H1 (cell line): ENCODE results near the gene JAKMIP2. TPM values are rescaled to one million over a fixed set of nuclear protein-coding genes. Genes with fewer than 3 reads are reported as not detected.

ENCODE experiments used
- CTCF ChIA-PET: fragments of 300-600 bp; sonication (Branson Sonifier 250); formaldehyde crosslinking; loops from one replicate; lab custom pipeline; 2021; ENCODE audit not compliant: partially characterized antibody; lab: Charles Lee
- POLR2A ChIA-PET: fragments of 300-600 bp; sonication (Branson Sonifier 250); formaldehyde crosslinking; loops from one replicate; lab custom pipeline; 2021; ENCODE audit warnings: inconsistent platforms; ENCODE audit not compliant: partially characterized antibody; lab: Charles Lee
- DNase-seq, 2 experiments: peaks; one replicate each; pipeline versions ENCODE4 v3.0.0 to v3.0.0-alpha.2; 2010 to 2022; ENCODE audit warnings: low spot score in 2 of 2, low read depth in 1 of 2, mixed read lengths in 1 of 2
- FAIRE-seq: peaks from 2 replicates; lab custom pipeline; 2011; peaks lifted over from hg19 to GRCh38; lab: Jason Lieb, UNC
- H2AFZ ChIP-seq: 2 replicates; pipeline ENCODE4 v1.8.1; 2012; ENCODE audit warnings: low read length, inconsistent platforms
- H2AK5ac ChIP-seq: 2 replicates; pipeline ENCODE4 v1.6.1; 2013; ENCODE audit warnings: low read depth, low read length
- H2BK120ac ChIP-seq: replicated peaks from 2 replicates; pipeline ENCODE3; 2013; ENCODE audit warnings: low read depth, low read length, inconsistent platforms
- H2BK12ac ChIP-seq: 2 replicates; pipeline ENCODE4 v1.6.1; 2013; ENCODE audit warnings: low read depth, low read length
- H2BK15ac ChIP-seq: 2 replicates; pipeline ENCODE4 v1.6.1; 2013; ENCODE audit warnings: low read length
- H2BK20ac ChIP-seq: 2 replicates; pipeline ENCODE4 v1.6.1; 2013; ENCODE audit warnings: low read length
- H2BK5ac ChIP-seq: 2 replicates; pipeline ENCODE4 v1.6.1; 2013; ENCODE audit warnings: low read depth, low read length
- H3K14ac ChIP-seq: 2 replicates; pipeline ENCODE4 v1.6.1; 2013; ENCODE audit warnings: inconsistent platforms; ENCODE audit not compliant: insufficient read length
- H3K18ac ChIP-seq: 2 replicates; pipeline ENCODE4 v1.6.1; 2013; ENCODE audit warnings: low read length; ENCODE audit errors: extremely low read depth
- H3K23ac ChIP-seq: 2 replicates; pipeline ENCODE4 v1.6.1; 2013; ENCODE audit warnings: inconsistent platforms; ENCODE audit not compliant: insufficient read length
- H3K23me2 ChIP-seq: 2 replicates; pipeline ENCODE4 v1.6.1; 2013; ENCODE audit warnings: low read depth, low read length
- H3K27ac ChIP-seq: 2 replicates; pipeline ENCODE4 v1.6.1; 2011; ENCODE audit warnings: low read depth, low read length, inconsistent platforms
- H3K27me3 ChIP-seq, 4 experiments: replicated peaks in 1 of 4; 1 replicate in 1 of 4; 2 replicates in 3 of 4; pipeline versions ENCODE4 v1.6.1 to v1.8.1; 2011 to 2013; ENCODE audit warnings: low read length in 3 of 4, mild to moderate bottlenecking in 3 of 4, inconsistent platforms in 2 of 4, mixed read lengths in 2 of 4, moderate library complexity in 1 of 4; ENCODE audit not compliant: control insufficient read depth in 3 of 4, insufficient read depth in 3 of 4; ENCODE audit errors: extremely low read depth in 1 of 4
- H3K36me3 ChIP-seq, 4 experiments: 2 replicates each; pipeline versions ENCODE4 v1.6.1 to v1.8.1; 2011 to 2013; ENCODE audit warnings: mild to moderate bottlenecking in 4 of 4, low read length in 3 of 4, moderate library complexity in 2 of 4, control low read depth in 1 of 4, inconsistent platforms in 1 of 4; ENCODE audit not compliant: insufficient read depth in 4 of 4, control insufficient read depth in 2 of 4
- H3K4ac ChIP-seq: replicated peaks from 2 replicates; pipeline ENCODE3; 2013; ENCODE audit warnings: low read length, low read depth, mixed read lengths, inconsistent platforms; ENCODE audit not compliant: insufficient read length
- H3K4me1 ChIP-seq, 4 experiments: replicated peaks in 1 of 4; 1 replicate in 1 of 4; 2 replicates in 3 of 4; pipeline versions ENCODE4 v1.6.1 to v1.8.1; 2011 to 2013; ENCODE audit warnings: low read length in 3 of 4, inconsistent platforms in 2 of 4, mixed read lengths in 1 of 4; ENCODE audit not compliant: insufficient read depth in 4 of 4, control insufficient read depth in 3 of 4
- H3K4me2 ChIP-seq, 2 experiments: 2 replicates each; pipeline versions ENCODE4 v1.6.1 to v1.8.1; 2011 to 2013; ENCODE audit warnings: low read depth in 2 of 2, low read length in 2 of 2, control low read depth in 1 of 2, inconsistent platforms in 1 of 2, mild to moderate bottlenecking in 1 of 2; ENCODE audit not compliant: insufficient read depth in 1 of 2
- H3K4me3 ChIP-seq, 4 experiments: fragments of 200-600, 300-600 bp in 1 of 4; sonication (generic), shearing (Covaris generic), sonication (Bioruptor Twin) in 1 of 4; 2 replicates each; pipeline versions ENCODE4 v1.5.1 to v1.8.1; 2011 to 2016; ENCODE audit warnings: low read length in 4 of 4, low read depth in 3 of 4, control low read depth in 2 of 4, inconsistent platforms in 2 of 4, mild to moderate bottlenecking in 2 of 4, mixed read lengths in 1 of 4, moderate library complexity in 1 of 4; ENCODE audit not compliant: insufficient read depth in 2 of 4; ENCODE audit errors: extremely low read depth in 1 of 4
- H3K56ac ChIP-seq: replicated peaks from 2 replicates; pipeline ENCODE3; 2013; ENCODE audit warnings: low read depth, mild to moderate bottlenecking, mixed read lengths, low read length, inconsistent platforms; ENCODE audit not compliant: insufficient read length
- H3K79me1 ChIP-seq: 2 replicates; pipeline ENCODE4 v1.6.1; 2013; ENCODE audit warnings: low read depth, low read length, control low read depth
- H3K79me2 ChIP-seq, 2 experiments: 2 replicates each; pipeline versions ENCODE4 v1.6.1 to v1.8.1; 2012 to 2013; ENCODE audit warnings: low read length in 2 of 2, mild to moderate bottlenecking in 2 of 2, inconsistent platforms in 1 of 2; ENCODE audit not compliant: insufficient read depth in 2 of 2, control insufficient read depth in 1 of 2
- H3K9ac ChIP-seq, 4 experiments: replicated peaks in 1 of 4; 1 replicate in 1 of 4; 2 replicates in 3 of 4; pipeline versions ENCODE4 v1.6.1 to v1.8.1; 2011 to 2013; ENCODE audit warnings: low read depth in 3 of 4, low read length in 3 of 4, control low read depth in 2 of 4, mild to moderate bottlenecking in 2 of 4, moderate library complexity in 2 of 4, inconsistent platforms in 1 of 4; ENCODE audit errors: extremely low read depth in 1 of 4
- H3K9me3 ChIP-seq, 2 experiments: 2 replicates each; pipeline versions ENCODE4 v1.6.1 to v1.8.1; 2012 to 2013; ENCODE audit warnings: mild to moderate bottlenecking in 2 of 2, moderate library complexity in 2 of 2, control low read depth in 1 of 2, inconsistent platforms in 1 of 2, low read depth in 1 of 2, low read length in 1 of 2, mixed read lengths in 1 of 2; ENCODE audit not compliant: insufficient read depth in 2 of 2
- H4K20me1 ChIP-seq, 2 experiments: replicated peaks in 1 of 2; 2 replicates each; pipeline versions ENCODE3 to v1.8.1; 2011 to 2013; ENCODE audit warnings: inconsistent platforms in 2 of 2, low read length in 2 of 2, mild to moderate bottlenecking in 1 of 2; ENCODE audit not compliant: insufficient read depth in 2 of 2, control insufficient read depth in 1 of 2
- H4K5ac ChIP-seq: 2 replicates; pipeline ENCODE4 v1.6.1; 2013; ENCODE audit warnings: low read length, low read depth, mixed read lengths, inconsistent platforms; ENCODE audit not compliant: insufficient read length
- H4K8ac ChIP-seq: 2 replicates; pipeline ENCODE4 v1.8.0; 2013; ENCODE audit warnings: mild to moderate bottlenecking, moderate library complexity, low read length, inconsistent platforms; ENCODE audit not compliant: insufficient read depth; ENCODE audit errors: extremely low read depth
- H4K91ac ChIP-seq: replicated peaks from 2 replicates; pipeline ENCODE3; 2013; ENCODE audit warnings: low read length, mixed read lengths, inconsistent platforms; ENCODE audit not compliant: insufficient read length
- BCL11A ChIP-seq, 2 experiments: IDR thresholded peaks; one replicate each; pipeline ENCODE4 v1.6.1; 2011; ENCODE audit warnings: low read depth in 2 of 2, low read length in 2 of 2, mild to moderate bottlenecking in 2 of 2
- BRCA1 ChIP-seq: IDR thresholded peaks from 2 replicates; pipeline ENCODE4 v1.6.1; 2012; ENCODE audit warnings: low read depth, low read length, improper control_type of control experiment
- CEBPB ChIP-seq: IDR thresholded peaks from 2 replicates; pipeline ENCODE4 v1.6.1; 2012; ENCODE audit warnings: low read depth, low read length
- CREB1 ChIP-seq: IDR thresholded peaks from 2 replicates; pipeline ENCODE4 v1.6.1; 2012; ENCODE audit warnings: inconsistent platforms
- EP300 ChIP-seq, 2 experiments: IDR thresholded peaks; 1 replicate in 1 of 2; 2 replicates in 1 of 2; pipeline ENCODE4 v1.6.1; 2011 to 2012; ENCODE audit warnings: low read depth in 2 of 2, low read length in 2 of 2, mild to moderate bottlenecking in 2 of 2, borderline replicate concordance in 1 of 2, inconsistent platforms in 1 of 2, moderate library complexity in 1 of 2
- GTF2F1 ChIP-seq: IDR thresholded peaks from 2 replicates; pipeline ENCODE4 v1.6.1; 2012; ENCODE audit warnings: low read depth, low read length, improper control_type of control experiment, borderline replicate concordance
- HDAC6 ChIP-seq: IDR thresholded peaks from one replicate; pipeline ENCODE4 v1.7.1; 2012; ENCODE audit warnings: low read depth, mild to moderate bottlenecking, inconsistent platforms, low read length, moderate library complexity
- JUND ChIP-seq: IDR thresholded peaks from 2 replicates; pipeline ENCODE4 v1.6.1; 2011; ENCODE audit warnings: mild to moderate bottlenecking, improper control_type of control experiment, low read length
- POLR2AphosphoS5 ChIP-seq: IDR thresholded peaks from 2 replicates; pipeline ENCODE4 v1.6.1; 2011; ENCODE audit warnings: low read depth, low read length
- RAD21 ChIP-seq, 2 experiments: IDR thresholded peaks in 1 of 2; conservative IDR thresholded peaks in 1 of 2; 2 replicates each; pipeline ENCODE4 v1.6.1; 2011; ENCODE audit warnings: low read depth in 2 of 2, low read length in 2 of 2, improper control_type of control experiment in 1 of 2, inconsistent platforms in 1 of 2, mild to moderate bottlenecking in 1 of 2, moderate library complexity in 1 of 2
- SIX5 ChIP-seq: IDR thresholded peaks from 2 replicates; pipeline ENCODE4 v1.6.1; 2011; ENCODE audit warnings: mild to moderate bottlenecking, low read depth, low read length
- TBP ChIP-seq: IDR thresholded peaks from 2 replicates; pipeline ENCODE4 v1.6.1; 2011; ENCODE audit warnings: low read depth, low read length, improper control_type of control experiment
- WGBS, 2 experiments: shearing (Covaris generic) in 1 of 2; methylation state at CpG; one replicate each; pipeline versions ENCODE4 v1.1.6 to v1.1.7; 2013 to 2015; ENCODE audit warnings: low lambda C conversion rate in 2 of 2, mixed read lengths in 2 of 2, inconsistent platforms in 1 of 2, low coverage in 1 of 2, missing lambda C conversion rate in 1 of 2; ENCODE audit not compliant: insufficient replicate concordance in 2 of 2, insufficient coverage in 1 of 2, insufficient read length in 1 of 2; ENCODE audit errors: extremely low coverage in 1 of 2, missing lambda C conversion rate in 1 of 2; 5-methylcytosine and 5-hydroxymethylcytosine counted together
- polyA plus RNA-seq, 7 experiments: library from polyadenylated mRNA; depleted of rRNA in 3 of 7; stranded (reverse) in 5 of 7; unstranded in 2 of 7; fragments of >200 nt in 5 of 7; fragments of 200-250 nt in 2 of 7; gene quantifications; 1 replicate in 5 of 7; 2 replicates in 1 of 7; 4 replicates in 1 of 7; pipeline versions ENCODE4 v1.2.1 to v1.2.3, GENCODE V29; 2011 to 2013; ENCODE audit warnings: missing spikeins in 2 of 7, mixed read lengths in 2 of 7
- total RNA-seq: library from RNA; stranded (reverse); fragmentation: NEBNext Ultra II Directional; extraction: Animal tissue kit (Norgen Biotek cat#: 25700); gene quantifications from 2 replicates; pipeline ENCODE4 v1.2.1, GENCODE V29; 2021
- TF ChIP-seq, protein P1 (sequence below), 3 experiments: IDR thresholded peaks; 1 replicate in 2 of 3; 2 replicates in 1 of 3; pipeline versions ENCODE4 v1.5.1 to v1.6.1; 2011; ENCODE audit warnings: low read length in 3 of 3, mild to moderate bottlenecking in 3 of 3, inconsistent platforms in 2 of 3, low read depth in 1 of 3, moderate library complexity in 1 of 3; ENCODE audit not compliant: insufficient read depth in 1 of 3; ENCODE audit errors: control extremely low read depth in 1 of 3

Gene JAKMIP2
- total and polyA plus RNA-seq, 2 of the 8 experiments (the other 6 are each of a cell fraction or from before 2014, with no cell fraction given): 2.4 to 13.6 TPM

DNA sequence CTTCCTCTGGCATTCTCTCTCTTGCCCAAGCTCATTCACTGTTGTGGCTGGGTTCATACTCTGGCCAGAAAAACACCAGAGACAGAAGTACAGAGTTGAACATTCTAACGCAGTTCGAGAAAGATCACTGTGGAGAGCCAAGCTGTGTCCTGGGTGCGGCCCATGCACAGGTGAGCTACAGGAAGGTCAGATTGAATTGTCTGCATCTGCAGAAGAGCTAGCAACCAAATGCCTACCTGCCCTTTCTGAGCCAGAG, 145.9 kb downstream of the JAKMIP2 start:
- Histone ChIP-seq H4K5ac (no peak overlapping the region), H3K4me3 (no peak overlapping the region), H2AFZ (no peak overlapping the region), H3K9ac (no peak overlapping the region), H2BK15ac (no peak overlapping the region), H3K56ac (no peak overlapping the region), H4K20me1 (peaks cover 0 to 1% of the 10 kb centered on the region in 2 experiments), H2AK5ac (no peak overlapping the region), H2BK20ac (no peak overlapping the region), H3K27me3 (peaks cover 0 to 1% (median 0%) of the 10 kb centered on the region in 4 experiments; a peak in 1 of 7 replicates), H3K4ac (no peak overlapping the region), H3K23me2 (no peaks in the 10 kb centered on the region), H3K27ac (no peak overlapping the region), H3K4me1 (no peaks in the 10 kb centered on the region; a peak in 1 of 7 replicates), H4K91ac (no peak overlapping the region), H2BK5ac (no peak overlapping the region), H3K36me3 (peaks cover 6 to 70% (median 30%) of the 10 kb centered on the region in 4 experiments; a peak in 6 of 8 replicates), H3K4me2 (no peak overlapping the region), H2BK120ac (no peak overlapping the region), H3K14ac (no peak overlapping the region), H3K23ac (no peak overlapping the region), H4K8ac (no peak overlapping the region), H3K18ac (no peak overlapping the region), H3K9me3 (no peaks in the 10 kb centered on the region), H2BK12ac (no peak overlapping the region), H3K79me1 (no peaks in the 10 kb centered on the region; the same call in 1 of the 2 replicates), H3K79me2 (no peaks in the 10 kb centered on the region)
- CTCF ChIA-PET: interaction anchor here (0.6 to 2.0 kb wide), 12 partner anchors 9 to 298 kb away, joined by 3 to 10 read pairs (median 3); partner anchors contain the start of gene JAKMIP2
- FAIRE-seq: no peak
- POLR2A ChIA-PET: interaction anchor here (0.6 kb wide), 1 partner anchor 218 kb away, joined by 3 read pairs; no protein-coding TSS in a partner anchor
- 95% methylated on average over 3 of the region's 3 CpGs; no CpG with 5 or more reads in 1 of the 2 experiments for WGBS, 2 experiments
- no peak for DNase-seq
- TF ChIP-seq, protein P1, sequence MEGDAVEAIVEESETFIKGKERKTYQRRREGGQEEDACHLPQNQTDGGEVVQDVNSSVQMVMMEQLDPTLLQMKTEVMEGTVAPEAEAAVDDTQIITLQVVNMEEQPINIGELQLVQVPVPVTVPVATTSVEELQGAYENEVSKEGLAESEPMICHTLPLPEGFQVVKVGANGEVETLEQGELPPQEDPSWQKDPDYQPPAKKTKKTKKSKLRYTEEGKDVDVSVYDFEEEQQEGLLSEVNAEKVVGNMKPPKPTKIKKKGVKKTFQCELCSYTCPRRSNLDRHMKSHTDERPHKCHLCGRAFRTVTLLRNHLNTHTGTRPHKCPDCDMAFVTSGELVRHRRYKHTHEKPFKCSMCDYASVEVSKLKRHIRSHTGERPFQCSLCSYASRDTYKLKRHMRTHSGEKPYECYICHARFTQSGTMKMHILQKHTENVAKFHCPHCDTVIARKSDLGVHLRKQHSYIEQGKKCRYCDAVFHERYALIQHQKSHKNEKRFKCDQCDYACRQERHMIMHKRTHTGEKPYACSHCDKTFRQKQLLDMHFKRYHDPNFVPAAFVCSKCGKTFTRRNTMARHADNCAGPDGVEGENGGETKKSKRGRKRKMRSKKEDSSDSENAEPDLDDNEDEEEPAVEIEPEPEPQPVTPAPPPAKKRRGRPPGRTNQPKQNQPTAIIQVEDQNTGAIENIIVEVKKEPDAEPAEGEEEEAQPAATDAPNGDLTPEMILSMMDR (IDR thresholded peaks at IDR 0.05; ENCODE audit: control extremely low read depth in 1 of 3, insufficient read depth in 1 of 3, low read depth in 1 of 3, low read length in 3 of 3): no peak
- TF ChIP-seq CEBPB (no peak), SIX5 (no peak), BRCA1 (no peak), POLR2AphosphoS5 (no peak), GTF2F1 (no peak), TBP (no peak), RAD21 (IDR thresholded peaks at IDR 0.05 in 1 of 2, conservative IDR thresholded peaks at IDR 0.05 in 1 of 2; ENCODE audit: low read depth in 2 of 2, low read length in 2 of 2) (no peak), EP300 (IDR thresholded peaks at IDR 0.05; ENCODE audit: borderline replicate concordance in 1 of 2, low read depth in 2 of 2, low read length in 2 of 2) (no peak), CREB1 (no peak), BCL11A (IDR thresholded peaks at IDR 0.05; ENCODE audit: low read depth in 2 of 2, low read length in 2 of 2) (no peak), HDAC6 (no peak), JUND (no peak)
